ENCODE measurements around the gene CCDC154. TPM values are rescaled to one million over a fixed set of nuclear protein-coding genes. Genes with fewer than 3 reads are reported as not detected.
A peak's percentile ranks its signal among the peaks of the same experiment; 100 is the strongest.

Gene CCDC154
- total and polyA plus RNA-seq, 10 of the 15 experiments (the other 5 are each of a cell fraction or from before 2014, with no cell fraction given), result 0.06 to 0.26 (median 0.25) TPM; not detected in 7

- TF ChIP-seq ZNF687 (IDR thresholded peaks at IDR 0.05), result 0 out of 2 replicates have a peak, but pooled peaks have one; percentile 28
- TF ChIP-seq RAD21 (IDR thresholded peaks at IDR 0.05; ENCODE audit: insufficient read depth, low read depth, low read length), result peak; percentile 50
- peak; percentile 71 for TF ChIP-seq MEF2B (IDR thresholded peaks at IDR 0.05; ENCODE audit: partially characterized antibody, poor library complexity, severe bottlenecking)
- 0 out of 2 replicates have a peak, but pooled peaks have one; percentile 50 for TF ChIP-seq NBN (IDR thresholded peaks at IDR 0.05)
- TF ChIP-seq DPF2 (IDR thresholded peaks at IDR 0.05), result 0 out of 2 replicates have a peak, but pooled peaks have one; percentile 37
- TF ChIP-seq CREM (IDR thresholded peaks at IDR 0.05; ENCODE audit: low read depth), result peak; percentile 35; the same call in 1 of the 2 replicates
- peak; percentile 35; the same call in 1 of the 2 replicates for TF ChIP-seq SPI1 (IDR thresholded peaks at IDR 0.05; ENCODE audit: borderline replicate concordance, insufficient read depth, low read depth, low read length)
- peak; percentile 10 for TF ChIP-seq RELA (IDR thresholded peaks at IDR 0.05; ENCODE audit: borderline replicate concordance, partially characterized antibody)
Observed at GRCh38 chr16:1413684-1414531, 30.4 kb downstream of the CCDC154 start (continued).

All from GM12878 (cell line).